Stimulated activated CD8-positive, alpha-beta memory T cell treated with anti-CD3 and anti-CD28 coated beads, Interleukin-7, amount 100 ng/mL, for 48 hours (primary cell): ENCODE measurements around the gene ARHGAP44.

ENCODE experiments used
- DNase-seq, 2 donors: peaks; one replicate each; pipeline ENCODE4 v3.0.0-alpha.2; 2020; ENCODE audit warnings: low read depth in 1 of 2; ENCODE audit errors: extremely low read depth in 1 of 2

ARHGAP44 gene

GRCh38 chr17:12990926-12991325 is 201.6 kb downstream of the ARHGAP44 start:
- DNase-seq = no peak

- no peak for DNase-seq
These were observed 203.4 kb downstream of the ARHGAP44 start for GRCh38 chr17:12992676-12993075.

GRCh38 chr17:12993631-12994030 is 204.3 kb downstream of the ARHGAP44 start:
- DNase-seq = no peak

- no peak for DNase-seq
These were observed 205.2 kb downstream of the ARHGAP44 start for GRCh38 chr17:12994341-12995074.

- DNase-seq = no peak
These were observed 206.0 kb downstream of the ARHGAP44 start for GRCh38 chr17:12995106-12995895.

GRCh38 chr17:12995896-12996295 is 206.6 kb downstream of the ARHGAP44 start:
- DNase-seq = no peak

GRCh38 chr17:12996357-12996756 is 207.1 kb downstream of the ARHGAP44 start:
- no peak for DNase-seq

- no peak for DNase-seq
These were observed 207.6 kb downstream of the ARHGAP44 start for GRCh38 chr17:12996941-12997340.

- no peak for DNase-seq
These were observed 209.2 kb downstream of the ARHGAP44 start for GRCh38 chr17:12998461-12998860.

- DNase-seq = no peak
These were observed 209.6 kb downstream of the ARHGAP44 start for GRCh38 chr17:12998874-12999273.

GRCh38 chr17:13000561-13000960 is 211.3 kb downstream of the ARHGAP44 start:
- no peak for DNase-seq

GRCh38 chr17:13001991-13002615 is 212.8 kb downstream of the ARHGAP44 start:
- no peak for DNase-seq

- no peak for DNase-seq
These were observed 213.6 kb downstream of the ARHGAP44 start for GRCh38 chr17:13002761-13003453.

GRCh38 chr17:13003454-13003851 is 214.2 kb downstream of the ARHGAP44 start:
- DNase-seq = no peak

GRCh38 chr17:13003927-13004326 is 214.6 kb downstream of the ARHGAP44 start:
- no peak for DNase-seq

GRCh38 chr17:13004336-13004735 is 215.0 kb downstream of the ARHGAP44 start:
- DNase-seq = no peak

GRCh38 chr17:13005530-13005929 is 216.2 kb downstream of the ARHGAP44 start:
- no peak for DNase-seq

GRCh38 chr17:13008461-13008860 is 219.2 kb downstream of the ARHGAP44 start:
- DNase-seq = no peak

GRCh38 chr17:13010959-13011358 is 221.7 kb downstream of the ARHGAP44 start:
- DNase-seq = no peak

- DNase-seq = no peak
These were observed 225.5 kb downstream of the ARHGAP44 start for GRCh38 chr17:13014801-13015200.
